KMS-11 (cell line): ENCODE measurements around the gene FDPS.
A peak's percentile ranks its signal among the peaks of the same experiment; 100 is the strongest.

Experiments
- H2AFZ ChIP-seq: fragments of 200-600 bp; sonication (generic); 2 replicates; pipeline ENCODE4 v1.6.1; 2016; ENCODE audit warnings: antibody characterized with exemption, mixed run types, low read depth
- H3K27ac ChIP-seq: fragments of 200-600 bp; sonication (generic); 2 replicates; pipeline ENCODE4 v1.6.1; 2016; ENCODE audit warnings: mild to moderate bottlenecking, mixed run types
- H3K27me3 ChIP-seq: fragments of 200-600 bp; sonication (generic); 2 replicates; pipeline ENCODE4 v1.6.1; 2017; ENCODE audit warnings: mild to moderate bottlenecking, low read depth, mixed run types, moderate library complexity; ENCODE audit not compliant: insufficient read depth
- H3K36me3 ChIP-seq: fragments of 200-600 bp; sonication (generic); 2 replicates; pipeline ENCODE4 v1.6.1; 2017; ENCODE audit warnings: mild to moderate bottlenecking, mixed run types; ENCODE audit not compliant: insufficient read depth
- H3K4me1 ChIP-seq: fragments of 200-600 bp; sonication (generic); 2 replicates; pipeline ENCODE4 v1.6.1; 2016; ENCODE audit warnings: mild to moderate bottlenecking, low read depth, mixed run types; ENCODE audit not compliant: poor library complexity, severe bottlenecking
- H3K4me2 ChIP-seq: fragments of 200-600 bp; sonication (generic); 2 replicates; pipeline ENCODE4 v1.7.0; 2016; ENCODE audit warnings: mild to moderate bottlenecking, mixed run types
- H3K4me3 ChIP-seq: fragments of 200-600 bp; sonication (generic); IDR thresholded peaks from 2 replicates; pipeline ENCODE4 v1.6.1; 2017; ENCODE audit warnings: low read depth, low read length, mixed read lengths; ENCODE audit not compliant: insufficient read depth
- H3K79me2 ChIP-seq: fragments of 200-600 bp; sonication (generic); 2 replicates; pipeline ENCODE4 v1.6.1; 2016; ENCODE audit warnings: low read depth, mixed run types; ENCODE audit not compliant: insufficient read depth
- H3K9ac ChIP-seq: fragments of 200-600 bp; sonication (generic); 2 replicates; pipeline ENCODE4 v1.6.1; 2016; ENCODE audit warnings: mild to moderate bottlenecking, mixed run types
- H4K20me1 ChIP-seq: fragments of 200-600 bp; sonication (generic); 2 replicates; pipeline ENCODE4 v1.6.1; 2016; ENCODE audit warnings: mild to moderate bottlenecking, mixed run types; ENCODE audit not compliant: insufficient read depth
- CTCF ChIP-seq: fragments of 200-600 bp; sonication (generic); conservative IDR thresholded peaks from 2 replicates; pipeline ENCODE4 v1.6.1; 2017; ENCODE audit warnings: low read depth, mild to moderate bottlenecking, antibody characterized with exemption, low read length, moderate library complexity, mixed read lengths

FDPS gene

GRCh38 chr1:155263067-155263466 is 45.6 kb upstream of the FDPS start:
- Histone ChIP-seq H2AFZ (no peak overlapping the region; the same call in 1 of the 2 replicates), H3K27ac (no peak overlapping the region), H3K9ac (no peak overlapping the region; the same call in 1 of the 2 replicates), H4K20me1 (no peaks in the 10 kb centered on the region), H3K36me3 (peaks cover 28% of the 10 kb centered on the region; the same call in 1 of the 2 replicates), H3K79me2 (peaks cover 20% of the 10 kb centered on the region), H3K4me2 (peak overlapping the region; percentile 98; the same call in 1 of the 2 replicates), H3K4me1 (peaks cover 18% of the 10 kb centered on the region), H3K4me3 (no peak overlapping the region), H3K27me3 (no peaks in the 10 kb centered on the region)
- no peak for TF ChIP-seq CTCF

GRCh38 chr1:155266553-155266952 is 42.1 kb upstream of the FDPS start:
- Histone ChIP-seq H3K9ac (no peak overlapping the region), H3K36me3 (peaks cover 53% of the 10 kb centered on the region; the same call in 1 of the 2 replicates), H3K4me1 (peaks cover 8% of the 10 kb centered on the region), H3K4me2 (no peak overlapping the region), H3K4me3 (no peak overlapping the region), H3K27me3 (no peaks in the 10 kb centered on the region), H3K79me2 (peaks cover 22% of the 10 kb centered on the region), H4K20me1 (no peaks in the 10 kb centered on the region), H2AFZ (no peak overlapping the region), H3K27ac (peak overlapping the region; percentile 1; the same call in 1 of the 2 replicates)
- TF ChIP-seq CTCF = no peak

GRCh38 chr1:155267373-155267772 is 41.3 kb upstream of the FDPS start:
- Histone ChIP-seq H3K9ac (no peak overlapping the region), H2AFZ (no peak overlapping the region), H3K4me3 (no peak overlapping the region), H3K79me2 (peaks cover 26% of the 10 kb centered on the region), H3K4me1 (peaks cover 15% of the 10 kb centered on the region), H3K36me3 (peaks cover 53% of the 10 kb centered on the region; the same call in 1 of the 2 replicates), H3K27ac (no peak overlapping the region), H4K20me1 (no peaks in the 10 kb centered on the region), H3K4me2 (no peak overlapping the region), H3K27me3 (no peaks in the 10 kb centered on the region)
- TF ChIP-seq CTCF = no peak

- H4K20me1 ChIP-seq = no peaks in the 10 kb centered on the region
- H3K27me3 ChIP-seq = no peaks in the 10 kb centered on the region
- H2AFZ ChIP-seq = no peak overlapping the region
- H3K36me3 ChIP-seq = peaks cover 53% of the 10 kb centered on the region; the same call in 1 of the 2 replicates
- no peak overlapping the region for H3K9ac ChIP-seq
- peaks cover 32% of the 10 kb centered on the region for H3K79me2 ChIP-seq
- H3K4me1 ChIP-seq = peaks cover 14% of the 10 kb centered on the region
- H3K27ac ChIP-seq = no peak overlapping the region
- H3K4me3 ChIP-seq = no peak overlapping the region
- no peak for TF ChIP-seq CTCF
- H3K4me2 ChIP-seq = no peak overlapping the region
Measured at GRCh38 chr1:155268630-155269029, 40.0 kb upstream of the FDPS start.
